ENCODE data around the gene CHPT1.
A peak's percentile ranks its signal among the peaks of the same experiment; 100 is the strongest.

CHPT1 gene

DNA sequence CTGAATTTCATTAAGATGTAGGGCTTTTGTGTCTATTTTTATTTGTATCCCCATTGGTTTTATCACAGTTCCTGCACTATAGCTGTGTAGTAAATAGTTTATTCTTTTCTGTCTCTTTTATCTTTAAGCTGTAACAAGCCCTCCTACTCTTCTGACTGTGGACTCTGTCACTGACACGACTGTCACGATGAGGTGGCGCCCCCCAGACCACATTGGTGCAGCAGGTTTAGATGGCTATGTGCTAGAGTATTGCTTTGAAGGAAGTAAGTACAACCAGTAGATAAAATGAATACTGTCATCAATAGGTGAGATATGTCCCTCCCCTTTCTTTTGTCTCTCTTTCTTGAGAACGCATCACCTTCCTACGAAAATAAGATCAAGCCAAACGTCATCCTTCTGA, 34.1 kb upstream of the CHPT1 start:
- Histone ChIP-seq H3K4me1 (no peaks in the 10 kb centered on the region), H3K36me3 (ENCODE audit: control insufficient read depth, insufficient read depth, low read length) (no peaks in the 10 kb centered on the region), H3K4me2 (ENCODE audit: low read length) (no peak overlapping the region), H3K27ac (no peak overlapping the region), H3K4me3 (ENCODE audit: low read depth, low read length) (no peak overlapping the region), H2AFZ (no peak overlapping the region), H3K27me3 (ENCODE audit: control insufficient read depth, insufficient read depth, low read length) (no peaks in the 10 kb centered on the region), H3K79me2 (no peaks in the 10 kb centered on the region), H3K9ac (no peak overlapping the region), H3K9me3 (ENCODE audit: control insufficient read depth, low read length) (no peaks in the 10 kb centered on the region)
- TF ChIP-seq CTCF (IDR thresholded peaks at IDR 0.05) = no peak

DNA sequence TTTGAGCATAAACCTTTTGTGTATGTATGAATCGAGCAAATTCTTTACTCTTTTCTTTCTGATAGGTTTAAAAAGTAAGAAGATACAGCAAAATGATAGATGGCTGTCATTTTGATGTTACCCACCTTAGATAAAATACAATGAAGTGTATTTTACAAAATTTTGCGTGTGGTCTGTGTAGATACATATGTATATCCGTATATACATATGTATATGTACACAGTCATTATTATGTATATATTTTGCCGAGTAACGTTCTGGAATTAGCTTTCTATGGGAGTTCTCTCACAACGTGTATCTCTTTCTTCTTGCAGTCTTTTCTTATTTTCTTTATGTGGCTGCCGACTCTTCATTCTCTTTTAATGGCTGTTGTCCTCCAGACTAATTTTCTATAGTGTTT, 32.4 kb upstream of the CHPT1 start:
- H3K27ac ChIP-seq = no peak overlapping the region
- H3K27me3 ChIP-seq (ENCODE audit: control insufficient read depth, insufficient read depth, low read length) = no peaks in the 10 kb centered on the region
- H3K4me1 ChIP-seq = no peaks in the 10 kb centered on the region
- H3K9me3 ChIP-seq (ENCODE audit: control insufficient read depth, low read length) = no peaks in the 10 kb centered on the region
- no peak overlapping the region for H3K4me3 ChIP-seq (ENCODE audit: low read depth, low read length)
- H3K36me3 ChIP-seq (ENCODE audit: control insufficient read depth, insufficient read depth, low read length) = no peaks in the 10 kb centered on the region
- H3K79me2 ChIP-seq = no peaks in the 10 kb centered on the region
- H3K4me2 ChIP-seq (ENCODE audit: low read length) = no peak overlapping the region
- H3K9ac ChIP-seq = no peak overlapping the region
- H2AFZ ChIP-seq = no peak overlapping the region
- no peak for TF ChIP-seq CTCF (IDR thresholded peaks at IDR 0.05)

DNA sequence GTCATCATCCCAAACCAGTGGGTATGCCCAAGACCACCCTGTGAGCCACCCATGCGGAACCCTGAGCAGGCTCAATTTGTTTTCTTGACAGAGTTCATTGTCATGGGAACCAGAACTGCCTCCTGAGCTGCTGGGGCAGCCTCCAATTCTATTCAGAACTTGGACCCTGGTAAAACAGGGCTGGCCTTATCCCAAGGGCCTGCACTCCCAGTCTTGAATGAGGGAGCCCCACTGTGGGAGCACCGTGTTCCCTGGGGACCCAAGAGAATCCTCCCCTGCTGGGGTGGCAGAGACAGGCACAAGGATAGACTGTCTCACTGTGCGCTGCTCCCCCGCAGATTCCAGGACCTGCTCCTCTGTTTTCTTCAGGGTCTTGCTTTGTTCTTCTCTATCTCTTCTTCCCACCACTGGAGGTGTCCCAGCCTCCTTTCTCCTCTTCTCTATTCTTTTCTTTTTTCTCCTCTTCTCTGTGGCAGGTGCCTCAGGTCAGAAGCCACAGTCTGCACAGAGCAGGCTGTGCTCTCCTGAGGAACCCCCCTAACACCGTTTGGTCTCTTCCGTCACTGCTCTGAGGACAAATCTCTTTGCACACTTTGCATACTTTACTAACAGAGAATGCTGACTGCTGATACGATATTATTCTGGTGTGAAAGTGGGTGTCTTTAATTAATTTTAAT, 31.2 kb upstream of the CHPT1 start:
- no peaks in the 10 kb centered on the region for H3K27me3 ChIP-seq (ENCODE audit: control insufficient read depth, insufficient read depth, low read length)
- H3K36me3 ChIP-seq (ENCODE audit: control insufficient read depth, insufficient read depth, low read length) = no peaks in the 10 kb centered on the region
- H3K27ac ChIP-seq = no peak overlapping the region
- H3K79me2 ChIP-seq = no peaks in the 10 kb centered on the region
- no peak overlapping the region for H2AFZ ChIP-seq
- H3K4me3 ChIP-seq (ENCODE audit: low read depth, low read length) = no peak overlapping the region
- no peak overlapping the region for H3K9ac ChIP-seq
- TF ChIP-seq CTCF (IDR thresholded peaks at IDR 0.05) = no peak
- H3K4me2 ChIP-seq (ENCODE audit: low read length) = no peak overlapping the region
- peaks cover 5% of the 10 kb centered on the region for H3K4me1 ChIP-seq
- no peaks in the 10 kb centered on the region for H3K9me3 ChIP-seq (ENCODE audit: control insufficient read depth, low read length)

DNA sequence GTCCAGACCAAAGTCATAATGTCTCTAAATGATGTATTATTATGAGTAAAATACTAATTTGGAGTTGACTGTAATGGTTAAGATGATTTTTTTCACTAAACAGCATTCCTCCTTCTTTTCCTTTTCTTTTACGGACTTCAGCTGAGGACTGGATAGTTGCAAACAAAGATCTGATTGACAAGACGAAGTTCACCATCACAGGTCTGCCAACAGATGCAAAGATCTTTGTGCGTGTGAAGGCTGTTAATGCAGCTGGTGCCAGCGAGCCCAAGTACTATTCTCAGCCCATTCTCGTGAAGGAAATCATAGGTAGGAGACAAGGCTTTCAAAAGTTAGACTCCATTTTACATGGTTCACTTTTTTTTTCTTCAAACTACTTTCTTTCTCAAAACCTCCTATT, 29.8 kb upstream of the CHPT1 start:
- H3K36me3 ChIP-seq (ENCODE audit: control insufficient read depth, insufficient read depth, low read length) = no peaks in the 10 kb centered on the region
- H3K27me3 ChIP-seq (ENCODE audit: control insufficient read depth, insufficient read depth, low read length) = no peaks in the 10 kb centered on the region
- no peaks in the 10 kb centered on the region for H3K9me3 ChIP-seq (ENCODE audit: control insufficient read depth, low read length)
- no peak overlapping the region for H2AFZ ChIP-seq
- H3K4me2 ChIP-seq (ENCODE audit: low read length) = no peak overlapping the region
- TF ChIP-seq CTCF (IDR thresholded peaks at IDR 0.05) = no peak
- H3K4me3 ChIP-seq (ENCODE audit: low read depth, low read length) = no peak overlapping the region
- H3K4me1 ChIP-seq = peaks cover 16% of the 10 kb centered on the region
- H3K27ac ChIP-seq = no peak overlapping the region
- no peak overlapping the region for H3K9ac ChIP-seq
- H3K79me2 ChIP-seq = no peaks in the 10 kb centered on the region

- Histone ChIP-seq H3K4me2 (ENCODE audit: low read length) (no peak overlapping the region), H3K79me2 (no peaks in the 10 kb centered on the region), H3K9ac (no peak overlapping the region), H3K4me3 (ENCODE audit: low read depth, low read length) (no peak overlapping the region), H2AFZ (peak overlapping the region; percentile 69), H3K36me3 (ENCODE audit: control insufficient read depth, insufficient read depth, low read length) (no peaks in the 10 kb centered on the region), H3K27ac (no peak overlapping the region), H3K9me3 (ENCODE audit: control insufficient read depth, low read length) (no peaks in the 10 kb centered on the region), H3K27me3 (ENCODE audit: control insufficient read depth, insufficient read depth, low read length) (no peaks in the 10 kb centered on the region), H3K4me1 (peaks cover 25% of the 10 kb centered on the region)
- peak; percentile 78 for TF ChIP-seq CTCF (IDR thresholded peaks at IDR 0.05)
These were observed 27.3 kb upstream of the CHPT1 start for GRCh38 chr12:101670007-101670671.

Data from parathyroid adenoma (tissue), 2 donors.